Activated CD8-positive, alpha-beta memory T cell treated with anti-CD3 and anti-CD28 coated beads, Interleukin-2, amount 50 U/mL, for 1 hour (primary cell): Measurements from ENCODE around the gene MAPK4.
"Not testable (repeated sequence)": the region's sequence is repeated elsewhere in the genome, so short reads cannot be mapped to it uniquely, and the experiment has no call there.

Source experiments
- DNase-seq: peaks from one replicate; pipeline ENCODE4 v3.0.0-alpha.2; 2020; ENCODE audit errors: extremely low read depth

MAPK4 gene

DNA sequence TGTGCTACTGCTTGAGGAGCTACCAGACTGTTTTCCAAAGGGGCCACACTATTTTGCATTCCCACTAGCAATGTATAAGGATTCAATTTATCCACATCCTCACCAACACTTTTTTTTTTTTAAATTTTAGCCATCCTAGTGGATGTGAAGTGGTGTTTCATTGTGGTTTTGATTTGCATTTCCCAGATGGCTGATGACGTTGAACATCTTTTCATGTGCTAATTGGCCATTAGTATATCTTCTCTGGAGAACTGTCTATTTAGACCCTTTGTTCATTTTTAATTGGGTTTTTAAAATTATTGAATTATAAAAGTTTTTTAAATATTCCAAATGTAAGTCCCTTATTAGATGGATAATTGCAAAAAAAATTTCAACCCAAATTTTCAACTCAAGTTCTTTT is 121.1 kb downstream of the MAPK4 start:
- no peak for DNase-seq

DNA sequence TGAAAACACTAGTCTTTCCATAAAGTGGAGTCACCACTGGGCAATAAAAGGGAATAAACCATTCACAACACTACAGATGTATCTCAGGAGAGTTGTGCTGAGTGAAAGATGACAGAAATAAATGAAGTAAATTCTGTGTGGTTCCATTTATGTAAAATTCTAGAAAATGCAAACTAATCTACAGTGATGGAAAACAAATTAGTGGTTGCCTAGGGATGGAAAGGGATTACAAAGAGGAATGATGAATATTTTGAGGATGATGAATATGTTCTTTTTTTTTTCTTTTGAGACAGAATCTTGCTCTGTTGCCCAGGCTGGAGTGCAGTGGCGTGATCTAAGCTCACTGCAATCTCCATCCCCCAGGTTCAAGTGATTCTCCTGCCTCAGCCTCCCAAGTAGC is 123.0 kb downstream of the MAPK4 start:
- DNase-seq, result no peak

DNA sequence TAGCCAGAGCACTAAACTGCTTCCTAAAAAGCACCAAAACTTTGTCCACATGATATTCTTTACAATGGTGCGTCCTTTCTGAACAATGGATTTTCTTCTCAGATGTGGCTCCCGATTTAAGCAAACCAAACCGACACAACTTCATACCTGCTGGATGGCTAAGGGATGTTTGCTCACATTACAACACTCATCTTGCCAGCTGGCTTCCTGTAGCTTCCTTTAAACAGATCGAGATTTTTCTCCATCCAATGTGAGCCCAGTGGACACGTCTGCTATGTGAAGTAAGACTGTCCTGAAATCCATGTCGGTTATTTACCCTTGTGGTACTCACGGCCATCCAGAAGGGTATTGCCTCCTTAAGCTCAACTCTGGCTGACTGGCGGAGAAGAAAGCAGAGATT is 126.5 kb downstream of the MAPK4 start:
- DNase-seq, result no peak

DNA sequence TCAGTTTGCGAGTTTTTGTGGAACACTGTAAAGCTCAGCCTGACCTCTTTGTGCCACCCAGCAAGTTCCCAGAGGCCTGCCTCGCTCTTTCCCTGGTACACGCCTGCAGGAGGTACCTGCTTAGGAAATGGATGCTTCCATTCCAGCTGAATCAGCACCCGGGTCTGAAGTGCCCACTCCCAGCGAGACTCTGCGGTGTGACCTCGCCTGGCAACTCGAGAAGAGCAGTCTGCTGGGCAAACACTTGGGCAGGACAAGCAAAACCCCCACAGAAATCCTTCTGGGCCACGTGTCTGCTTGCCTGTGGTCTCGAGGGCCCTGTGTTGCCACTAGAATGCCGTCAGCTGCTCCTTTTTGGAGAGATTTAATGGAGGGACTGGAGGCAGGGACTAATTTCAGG is 127.6 kb downstream of the MAPK4 start:
- DNase-seq, result no peak

DNA sequence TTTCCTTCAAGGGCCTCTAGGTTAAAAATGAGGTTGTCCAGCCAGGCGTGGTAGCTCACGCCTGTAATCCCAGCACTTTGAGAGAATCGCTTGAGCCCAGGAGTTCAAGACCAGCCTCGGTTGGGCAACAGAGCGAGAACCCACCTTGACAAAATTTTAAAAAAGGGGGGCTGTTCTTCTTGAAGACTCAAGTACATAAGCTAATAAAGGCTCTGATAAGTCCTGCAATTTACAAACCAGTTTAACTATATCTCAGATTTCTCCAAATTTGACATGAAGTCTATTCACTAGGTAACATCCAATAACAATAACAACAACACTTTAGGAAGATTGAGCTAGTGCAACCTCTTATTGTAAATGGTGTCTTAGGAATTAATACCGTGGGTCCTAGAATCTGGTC is 129.7 kb downstream of the MAPK4 start:
- DNase-seq, result no peak

DNA sequence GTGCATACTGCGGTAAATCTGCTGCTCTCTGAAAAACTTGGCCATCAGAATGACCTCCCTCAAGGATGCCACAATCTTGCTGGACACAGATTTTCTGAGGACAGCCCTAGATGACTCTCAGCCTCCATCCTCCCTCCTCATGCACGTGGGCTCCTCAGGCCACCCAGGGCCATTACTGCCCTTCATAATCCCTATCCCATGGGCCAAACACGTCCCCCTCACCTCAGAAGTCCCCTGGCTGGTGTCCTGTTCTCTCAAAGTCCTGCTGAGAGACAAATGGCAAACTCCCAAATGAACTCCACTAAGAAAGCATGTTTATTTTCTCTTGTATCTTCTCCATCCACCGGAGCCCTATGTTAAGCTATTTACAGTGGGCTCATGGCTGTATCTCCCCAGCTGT is 134.3 kb downstream of the MAPK4 start:
- DNase-seq, result no peak

DNA sequence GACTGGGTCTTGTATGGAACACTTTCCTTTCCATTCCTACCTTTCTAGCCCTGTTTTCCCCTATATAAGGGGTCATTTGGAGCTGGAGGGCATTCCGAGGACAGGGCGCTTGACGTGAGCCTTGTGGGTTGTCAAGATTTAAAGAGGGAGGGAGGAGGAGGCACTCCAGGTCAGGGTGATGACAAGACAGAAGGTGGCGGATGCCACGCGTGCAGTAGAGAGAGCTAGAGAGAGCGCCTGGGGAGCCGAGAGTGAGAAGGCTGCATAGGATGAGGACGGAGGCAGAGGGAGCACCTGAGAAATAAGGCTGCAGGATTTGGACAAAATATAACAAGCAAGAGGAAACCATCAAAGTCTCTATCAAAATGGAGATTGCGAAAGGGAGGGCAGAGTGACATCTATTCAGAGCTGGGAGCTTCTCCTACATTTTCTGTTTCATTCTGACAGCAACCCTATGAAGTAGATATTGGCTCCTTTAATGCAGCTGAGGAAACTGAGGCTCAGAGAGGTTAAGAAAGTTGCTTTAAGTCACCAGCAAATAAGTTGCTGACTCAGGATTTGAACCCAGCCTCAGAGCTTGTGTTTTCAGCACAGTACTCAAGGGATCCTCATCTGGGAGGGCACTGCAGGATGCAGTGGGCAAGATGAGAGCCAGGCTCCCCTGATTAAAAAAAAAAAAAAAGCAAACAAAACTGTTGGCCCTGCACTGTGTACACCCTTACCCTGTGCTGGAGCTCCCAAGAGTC is 135.7 kb downstream of the MAPK4 start:
- no peak for DNase-seq

DNA sequence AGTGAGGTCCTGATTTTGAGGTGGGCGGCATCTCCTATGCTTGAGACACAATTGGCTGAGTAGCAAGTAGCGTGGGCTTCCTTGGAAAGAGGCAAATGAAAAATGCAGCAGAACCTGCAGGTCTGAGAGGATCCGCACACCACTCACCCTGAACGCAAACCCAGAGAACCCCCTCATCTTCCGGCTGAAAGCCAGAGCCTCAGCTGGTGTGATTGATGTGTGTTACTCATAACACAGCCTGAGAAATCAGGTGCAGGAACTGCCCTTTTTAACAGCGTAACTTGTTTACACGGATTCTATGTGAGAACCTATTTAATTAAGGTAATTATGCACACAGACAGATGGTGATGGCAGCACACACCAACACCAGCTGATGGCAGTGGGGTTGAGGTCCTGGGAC is 136.5 kb downstream of the MAPK4 start:
- no peak for DNase-seq

DNA sequence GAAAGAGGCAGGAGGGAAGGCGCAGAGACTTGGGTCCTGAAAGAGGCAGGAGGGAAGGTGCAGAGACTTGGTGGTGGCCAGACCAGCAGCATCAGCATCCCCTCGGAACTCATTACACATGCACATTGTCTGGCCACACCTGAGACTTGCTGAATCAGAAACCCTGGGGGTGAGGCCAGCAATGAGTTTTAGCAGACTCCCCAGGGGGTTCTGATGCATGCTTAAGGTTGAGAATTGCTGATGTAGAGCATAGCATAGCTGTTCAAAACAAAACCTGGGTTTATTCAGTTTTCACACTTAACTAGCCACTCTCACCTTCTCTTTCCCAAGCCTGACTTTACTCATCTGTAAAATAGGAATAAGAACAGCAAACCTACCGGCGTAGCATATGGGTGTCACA is 137.0 kb downstream of the MAPK4 start:
- DNase-seq, result no peak

DNA sequence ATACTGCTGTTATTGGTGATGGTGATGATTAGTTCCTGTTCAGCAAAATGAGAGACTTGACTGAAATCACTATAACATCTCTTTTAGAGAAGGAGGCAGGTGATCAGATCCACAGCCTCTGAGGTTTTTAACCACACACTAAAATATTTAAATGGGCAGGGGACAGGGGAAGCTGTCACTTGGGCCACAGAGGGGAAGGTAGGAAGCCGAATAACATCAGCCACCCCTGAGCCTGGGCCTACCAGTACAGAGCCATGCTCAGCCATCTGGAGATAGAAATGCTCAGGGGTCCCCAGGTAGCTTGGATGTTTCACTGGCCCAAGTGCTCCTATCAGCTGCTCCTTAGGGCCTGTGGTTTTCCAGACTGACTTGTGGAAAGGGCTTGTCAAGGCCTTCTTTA is 137.6 kb downstream of the MAPK4 start:
- DNase-seq, result no peak

DNA sequence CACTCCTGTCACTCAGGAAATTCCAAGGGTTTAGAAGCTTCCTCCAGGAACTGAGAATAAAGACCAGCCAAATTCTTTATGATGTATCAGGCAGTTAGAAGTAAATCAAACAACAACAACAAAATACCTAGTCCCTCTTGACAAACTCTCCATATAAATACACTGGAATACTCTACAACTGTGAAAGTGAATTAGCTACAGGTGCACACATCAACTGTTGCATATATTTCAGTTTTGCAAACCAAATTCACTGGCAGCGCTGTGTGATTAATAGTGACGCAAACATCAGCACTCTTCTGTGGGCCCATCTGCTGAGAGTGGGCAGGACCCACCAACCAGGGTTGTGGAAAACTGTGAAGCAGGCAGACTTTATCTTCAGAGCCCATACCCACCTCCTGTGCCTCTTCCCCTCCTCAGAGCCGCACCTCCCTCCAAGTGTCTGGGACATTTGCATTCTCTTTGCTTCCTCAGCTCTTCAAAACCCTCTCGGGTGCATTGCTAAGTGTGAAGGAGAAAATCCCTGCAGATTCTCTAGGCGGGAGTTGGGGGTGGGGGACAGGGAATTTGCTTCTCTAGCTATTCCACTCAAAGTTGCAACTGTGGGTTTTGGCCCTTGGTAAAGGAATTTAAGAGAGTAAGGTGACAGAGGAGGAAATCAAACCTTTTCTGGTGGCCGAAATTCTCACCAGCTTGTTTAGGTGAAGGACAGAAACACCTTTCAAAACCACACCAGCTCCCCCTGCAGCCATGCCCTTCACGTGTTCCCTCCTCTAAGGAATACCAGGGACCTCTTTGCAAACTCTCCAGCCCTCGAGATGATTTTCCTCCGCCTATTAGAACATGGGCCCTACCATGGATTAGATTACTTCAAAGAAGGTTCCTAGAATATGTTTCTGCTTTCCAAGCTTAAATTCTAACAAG is 140.6 kb downstream of the MAPK4 start:
- DNase-seq, result no peak

DNA sequence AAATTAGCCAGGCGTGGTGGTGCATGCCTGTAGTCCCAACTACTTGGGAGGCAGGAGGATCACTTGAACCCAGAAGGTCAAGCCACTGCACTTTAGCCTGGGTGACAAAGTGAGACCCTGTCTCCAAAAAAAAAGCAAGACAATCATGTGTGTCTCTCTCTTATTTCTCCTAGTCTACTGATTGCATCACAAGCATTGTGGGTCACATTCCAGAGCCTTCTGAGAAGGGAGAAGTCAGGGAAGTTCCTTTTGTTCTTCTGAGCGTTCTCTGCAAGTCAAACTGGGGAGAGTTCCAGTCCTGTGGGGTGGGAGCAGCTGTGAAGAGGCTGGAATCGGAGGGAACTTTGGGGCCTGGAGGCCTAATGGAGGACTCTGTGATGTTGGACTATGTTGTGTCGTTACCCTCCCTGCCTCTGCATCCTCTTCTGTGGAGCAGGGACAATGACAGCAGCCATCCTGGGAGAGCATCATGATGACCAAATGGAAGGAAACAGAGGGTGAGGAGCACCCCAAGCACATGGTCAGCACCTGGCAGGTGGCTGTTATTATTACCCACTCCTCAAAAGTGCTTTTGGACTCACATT is 144.6 kb downstream of the MAPK4 start:
- DNase-seq, result no peak

DNA sequence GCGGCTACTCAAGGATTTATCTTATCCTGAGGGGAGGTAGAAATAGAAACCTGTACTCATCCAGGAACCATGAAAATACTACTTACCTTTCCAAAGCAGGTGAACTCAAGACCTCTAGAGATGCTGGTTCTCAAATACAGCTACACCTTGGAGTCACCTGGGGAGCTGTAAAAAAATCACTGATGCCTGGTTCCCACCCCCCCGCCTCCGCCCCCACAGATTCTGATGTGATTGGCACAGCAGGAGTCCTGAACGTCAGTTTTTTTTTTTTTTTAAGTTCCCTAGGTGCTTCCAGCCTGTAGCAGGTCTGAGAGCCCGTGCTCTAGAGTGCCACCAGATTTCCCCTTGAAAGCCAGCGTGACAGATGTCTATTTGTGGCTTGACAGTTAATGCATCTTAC is 146.3 kb downstream of the MAPK4 start:
- no peak for DNase-seq

DNA sequence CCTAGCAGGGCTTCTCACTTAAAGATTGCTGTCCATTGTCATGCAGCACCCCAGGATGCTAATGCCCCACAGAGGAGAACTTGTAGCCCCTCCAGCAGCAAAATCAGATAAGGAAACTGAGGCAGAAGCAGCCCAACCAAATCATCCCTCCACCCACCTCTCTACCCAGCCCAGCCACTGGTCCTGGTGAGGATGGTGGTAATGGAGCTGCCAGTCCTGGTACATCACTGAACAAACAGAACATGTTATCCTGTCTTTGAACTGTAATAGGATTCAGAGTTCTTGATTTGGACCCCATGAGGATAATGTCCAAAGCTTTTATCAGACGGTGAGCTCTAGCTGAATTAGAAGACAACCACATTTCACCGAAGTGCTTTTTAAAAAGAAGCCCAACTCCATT is 146.8 kb downstream of the MAPK4 start:
- no peak for DNase-seq

DNA sequence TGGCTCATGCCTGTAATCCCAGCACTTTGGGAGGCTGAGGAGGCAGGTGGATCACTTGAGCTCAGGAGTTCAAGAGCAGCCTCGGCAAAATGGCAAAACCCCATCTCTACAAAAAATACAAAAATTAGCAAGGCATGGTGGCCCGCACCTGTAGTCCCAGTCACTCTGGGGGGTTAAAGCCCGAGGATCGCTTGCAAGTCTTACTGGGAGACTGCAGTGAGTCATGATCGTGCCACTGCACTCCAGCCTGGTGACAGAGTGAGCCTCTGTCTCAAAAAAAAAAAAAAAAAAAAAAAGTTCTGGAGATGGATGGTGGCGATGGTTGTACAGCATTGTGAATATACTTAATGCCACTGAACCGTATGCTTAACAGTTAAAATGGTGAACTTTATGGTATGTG is 147.4 kb downstream of the MAPK4 start:
- DNase-seq, result not testable (repeated sequence)

DNA sequence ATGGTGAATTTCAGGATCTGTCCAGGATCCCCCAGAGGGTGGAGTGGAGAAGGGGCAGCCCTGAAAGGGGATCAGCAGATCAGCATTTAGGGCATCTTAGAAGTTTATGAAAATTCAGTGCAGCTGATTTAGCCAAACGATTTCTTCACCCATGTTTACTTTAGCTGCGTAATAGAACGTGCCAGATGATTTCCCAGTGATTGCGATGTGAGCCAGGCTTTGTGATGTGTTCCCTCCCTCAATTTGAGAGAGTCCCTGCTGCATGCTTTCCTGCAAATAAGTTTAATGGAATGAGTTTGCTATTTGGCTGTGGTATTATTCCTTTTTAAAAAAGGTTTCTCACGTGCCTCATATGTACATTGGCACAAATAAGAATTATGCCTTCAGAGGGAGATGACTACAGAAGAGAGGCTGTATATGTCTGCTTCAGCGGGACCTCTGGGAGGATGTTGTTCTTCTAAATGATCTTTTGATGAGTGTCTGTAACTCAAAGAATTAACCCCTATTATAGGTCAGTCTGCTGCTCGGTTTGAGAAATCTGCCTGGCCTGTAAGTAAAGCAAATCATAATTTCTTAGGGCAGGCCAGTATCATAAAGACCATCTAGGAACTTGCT is 148.1 kb downstream of the MAPK4 start:
- DNase-seq, result no peak

DNA sequence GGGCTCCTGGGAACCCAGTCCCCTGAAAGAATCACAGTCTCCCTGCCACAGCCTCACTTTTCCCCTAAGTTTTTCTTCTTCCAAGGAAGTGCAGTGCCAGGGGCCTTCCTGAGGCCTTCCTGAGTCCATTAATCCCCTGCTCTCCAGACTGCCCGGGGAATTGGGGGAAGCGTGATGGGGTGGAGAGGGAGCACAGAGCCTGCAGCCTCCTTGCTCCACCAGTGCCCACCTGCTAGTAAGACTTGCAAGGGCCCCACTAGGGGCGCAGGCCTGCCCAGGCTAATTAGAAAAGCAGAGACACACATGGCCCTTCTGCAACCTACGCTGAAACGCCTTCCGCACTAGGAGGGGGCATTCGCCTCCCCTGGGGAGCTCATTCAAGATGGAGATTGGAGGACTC is 149.3 kb downstream of the MAPK4 start:
- DNase-seq, result no peak

DNA sequence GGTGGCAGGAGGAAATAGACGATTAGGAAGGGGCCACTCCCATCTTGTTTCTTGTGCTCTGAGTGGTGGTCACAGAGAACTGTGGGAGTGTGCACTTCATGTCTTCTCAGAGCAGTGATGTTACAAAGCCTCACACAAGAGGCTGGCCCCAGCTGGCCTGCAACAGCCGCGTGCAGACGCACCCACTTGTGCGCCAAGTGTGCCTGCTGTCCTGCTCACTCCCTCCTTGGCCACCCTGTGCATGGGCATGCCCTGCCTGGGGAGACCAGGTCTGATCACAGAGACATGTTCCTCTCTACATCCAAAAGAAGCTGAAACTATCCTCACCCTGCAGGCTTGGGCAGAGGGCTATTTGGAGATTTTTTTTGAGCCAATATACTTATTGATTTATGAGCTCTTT is 151.5 kb downstream of the MAPK4 start:
- no peak for DNase-seq

DNA sequence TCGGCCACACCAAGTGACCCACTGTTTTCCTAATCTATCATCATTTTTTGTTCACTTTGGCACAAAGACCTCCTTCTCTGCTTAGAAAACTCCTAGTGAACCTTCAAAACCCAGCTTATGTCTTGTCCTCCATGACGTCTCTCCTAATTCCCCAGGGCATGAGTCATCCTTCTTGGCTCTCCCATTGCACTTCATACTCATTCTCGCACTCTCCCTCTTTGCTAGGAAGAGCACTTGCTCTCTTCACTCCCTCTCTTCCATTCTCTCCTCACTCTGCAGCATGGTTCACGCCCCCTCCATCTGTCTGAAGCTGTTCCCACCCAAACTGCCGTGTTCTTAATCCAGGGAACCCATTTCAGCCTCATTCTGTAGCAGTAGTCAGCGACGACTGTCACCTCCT is 156.0 kb downstream of the MAPK4 start:
- no peak for DNase-seq

DNA sequence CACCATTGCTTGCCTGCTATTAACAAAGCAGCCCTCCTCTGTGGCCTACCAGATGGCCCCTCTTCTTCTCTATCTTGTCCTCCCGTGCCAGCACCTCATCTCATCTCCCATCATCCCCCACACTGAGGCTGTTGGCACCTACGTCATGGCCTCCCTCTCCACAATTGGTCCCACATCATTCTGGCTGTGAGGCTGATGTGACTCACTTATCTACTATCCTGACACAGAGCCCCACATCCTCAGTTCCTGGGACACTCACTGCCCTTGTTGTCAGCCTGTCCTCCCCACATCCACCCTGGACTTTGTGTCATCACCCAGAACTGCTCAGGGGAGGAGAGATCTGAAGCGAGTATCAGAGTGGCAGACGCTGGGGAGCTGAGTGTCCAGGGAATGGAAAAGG is 157.0 kb downstream of the MAPK4 start:
- no peak for DNase-seq

DNA sequence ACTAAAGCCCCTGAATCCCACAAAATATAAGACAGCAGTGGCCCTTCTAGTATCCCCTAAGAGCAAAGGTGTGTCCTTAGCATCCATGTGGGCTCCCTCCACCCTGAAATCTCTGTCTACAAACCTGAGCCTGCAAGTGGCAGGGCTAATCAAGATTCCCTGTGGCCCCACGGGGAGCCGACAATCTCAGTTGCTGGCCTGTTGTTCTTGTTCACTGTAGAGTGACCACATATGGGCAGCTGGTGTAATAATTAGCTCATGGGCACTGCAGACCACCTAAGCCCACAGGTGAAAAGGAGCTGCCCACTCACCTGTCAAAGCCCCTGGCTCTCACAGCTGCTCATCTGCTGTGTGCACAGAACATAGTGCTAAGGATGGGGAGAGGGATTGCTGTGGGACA is 157.7 kb downstream of the MAPK4 start:
- DNase-seq, result no peak
